OCI-LY3 (cell line): ENCODE measurements around the gene PCNX2.

Experiments used
- H2AFZ ChIP-seq: fragments of 200-600, 300-600 bp; shearing (Covaris generic); 2 replicates; pipeline ENCODE4 v1.6.0; 2014; ENCODE audit warnings: antibody characterized with exemption, low read depth, low read length
- H3K27ac ChIP-seq: fragments of 200-600, 300-600 bp; sonication (generic); 2 replicates; pipeline ENCODE4 v1.5.1; 2014; ENCODE audit warnings: mild to moderate bottlenecking, low read length, moderate library complexity, mixed read lengths
- H3K27me3 ChIP-seq: fragments of 200-600, 300-600 bp; sonication (generic); 2 replicates; pipeline ENCODE4 v1.6.1; 2014; ENCODE audit warnings: low read depth, low read length, mixed read lengths
- H3K36me3 ChIP-seq: fragments of 200-600, 300-600 bp; sonication (generic); replicated peaks from 2 replicates; pipeline ENCODE3; 2014; ENCODE audit warnings: low read depth, low read length, mixed read lengths
- H3K4me1 ChIP-seq: fragments of 300-600, 200-600 bp; sonication (generic); 2 replicates; pipeline ENCODE4 v1.6.1; 2014; ENCODE audit warnings: low read length, mixed read lengths
- H3K4me2 ChIP-seq: fragments of 200-600, 300-600 bp; sonication (generic); 2 replicates; pipeline ENCODE4 v1.6.1; 2014; ENCODE audit warnings: low read length, mixed read lengths
- H3K4me3 ChIP-seq: fragments of 300-600, 200-600 bp; sonication (generic); 2 replicates; pipeline ENCODE4 v1.5.1; 2014; ENCODE audit warnings: antibody characterized with exemption, mild to moderate bottlenecking, low read length, moderate library complexity
- H3K79me2 ChIP-seq: fragments of 300-600, 200-600 bp; shearing (Covaris generic); 2 replicates; pipeline ENCODE4 v1.6.1; 2014; ENCODE audit warnings: mild to moderate bottlenecking, low read length, mixed read lengths
- H3K9ac ChIP-seq: fragments of 300-600, 200-600 bp; shearing (Covaris generic); 2 replicates; pipeline ENCODE4 v1.6.0; 2014; ENCODE audit warnings: mild to moderate bottlenecking, low read length, moderate library complexity
- H3K9me3 ChIP-seq: fragments of 200-600, 300-600 bp; shearing (Covaris generic); 2 replicates; pipeline ENCODE4 v1.6.1; 2014; ENCODE audit warnings: low read length, mixed read lengths; ENCODE audit not compliant: insufficient read depth
- H4K20me1 ChIP-seq: fragments of 200-600, 300-600 bp; sonication (generic); 2 replicates; pipeline ENCODE4 v1.6.1; 2016; ENCODE audit warnings: low read length, mixed read lengths; ENCODE audit not compliant: insufficient read depth
- EZH2phosphoT487 ChIP-seq: fragments of 200-600 bp; shearing (Covaris generic); IDR thresholded peaks from 2 replicates; pipeline ENCODE4 v1.6.1; 2018; ENCODE audit warnings: antibody characterized with exemption, mixed run types, low read depth
- TF ChIP-seq, protein P1 (sequence below): fragments of 200-600, 300-600 bp; sonication (generic); IDR thresholded peaks from 2 replicates; pipeline ENCODE4 v1.5.1; 2014; ENCODE audit warnings: antibody characterized with exemption, low read length, low read depth

The PCNX2 gene

DNA sequence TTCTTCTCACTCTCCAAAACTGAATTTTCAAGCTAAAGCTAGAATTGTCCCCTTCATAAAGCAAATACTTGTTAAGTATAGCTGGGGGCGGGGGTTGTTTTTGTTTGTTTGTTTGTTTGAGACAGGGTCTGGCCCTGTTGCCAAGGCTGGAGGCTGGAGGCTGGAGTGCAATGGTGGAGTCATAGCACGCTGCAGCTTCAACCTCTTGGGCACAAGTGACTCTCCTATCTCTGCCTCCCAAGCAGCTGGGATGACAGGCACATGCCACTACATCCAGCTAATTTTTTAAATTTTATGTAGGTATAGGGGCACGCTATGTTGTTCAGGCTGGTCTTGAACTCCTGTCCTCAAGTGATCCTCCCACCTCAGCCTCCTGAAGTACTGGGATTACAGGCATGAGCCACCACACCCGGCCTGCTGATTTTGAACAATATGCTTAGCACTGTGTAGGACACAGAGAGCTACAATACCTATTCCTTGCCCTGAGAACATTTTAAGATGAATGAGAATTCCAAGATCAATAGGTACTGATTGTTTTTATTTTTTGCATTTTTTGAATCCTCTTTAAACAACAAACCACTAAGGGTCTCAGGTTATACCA is 42.2 kb downstream of the PCNX2 start:
- no peaks in the 10 kb centered on the region for H3K4me1 ChIP-seq
- H3K4me3 ChIP-seq, result no peak overlapping the region
- H3K27ac ChIP-seq, result no peak overlapping the region
- H3K9ac ChIP-seq, result no peak overlapping the region
- H3K27me3 ChIP-seq, result no peaks in the 10 kb centered on the region
- no peak overlapping the region for H3K4me2 ChIP-seq
- no peaks in the 10 kb centered on the region for H3K9me3 ChIP-seq
- no peaks in the 10 kb centered on the region for H4K20me1 ChIP-seq
- H2AFZ ChIP-seq, result no peak overlapping the region
- TF ChIP-seq, protein P1, sequence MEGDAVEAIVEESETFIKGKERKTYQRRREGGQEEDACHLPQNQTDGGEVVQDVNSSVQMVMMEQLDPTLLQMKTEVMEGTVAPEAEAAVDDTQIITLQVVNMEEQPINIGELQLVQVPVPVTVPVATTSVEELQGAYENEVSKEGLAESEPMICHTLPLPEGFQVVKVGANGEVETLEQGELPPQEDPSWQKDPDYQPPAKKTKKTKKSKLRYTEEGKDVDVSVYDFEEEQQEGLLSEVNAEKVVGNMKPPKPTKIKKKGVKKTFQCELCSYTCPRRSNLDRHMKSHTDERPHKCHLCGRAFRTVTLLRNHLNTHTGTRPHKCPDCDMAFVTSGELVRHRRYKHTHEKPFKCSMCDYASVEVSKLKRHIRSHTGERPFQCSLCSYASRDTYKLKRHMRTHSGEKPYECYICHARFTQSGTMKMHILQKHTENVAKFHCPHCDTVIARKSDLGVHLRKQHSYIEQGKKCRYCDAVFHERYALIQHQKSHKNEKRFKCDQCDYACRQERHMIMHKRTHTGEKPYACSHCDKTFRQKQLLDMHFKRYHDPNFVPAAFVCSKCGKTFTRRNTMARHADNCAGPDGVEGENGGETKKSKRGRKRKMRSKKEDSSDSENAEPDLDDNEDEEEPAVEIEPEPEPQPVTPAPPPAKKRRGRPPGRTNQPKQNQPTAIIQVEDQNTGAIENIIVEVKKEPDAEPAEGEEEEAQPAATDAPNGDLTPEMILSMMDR, result no peak
- no peak for TF ChIP-seq EZH2phosphoT487
- no peaks in the 10 kb centered on the region for H3K79me2 ChIP-seq
- H3K36me3 ChIP-seq, result peaks cover 17% of the 10 kb centered on the region

DNA sequence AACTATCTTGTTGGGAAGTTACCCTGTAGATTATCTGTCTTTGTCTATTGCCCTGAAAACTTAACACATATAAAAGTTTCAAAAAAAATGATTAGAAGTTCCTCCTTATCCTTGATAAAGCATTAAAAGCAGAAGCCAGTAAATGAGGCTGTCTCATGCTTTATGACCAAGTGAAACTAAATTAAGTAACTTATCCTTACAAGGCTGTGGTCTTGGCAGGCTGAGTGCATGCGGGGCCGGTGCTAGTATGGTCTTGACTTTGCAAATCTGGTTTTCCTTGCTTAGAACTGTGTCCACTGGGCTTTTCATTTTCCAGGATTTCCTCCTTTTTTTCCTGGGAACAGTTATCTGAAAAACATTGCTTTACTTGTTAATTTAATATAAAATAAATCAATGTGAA is 43.1 kb downstream of the PCNX2 start:
- H3K36me3 ChIP-seq, result peaks cover 12% of the 10 kb centered on the region
- H3K4me1 ChIP-seq, result no peaks in the 10 kb centered on the region

DNA sequence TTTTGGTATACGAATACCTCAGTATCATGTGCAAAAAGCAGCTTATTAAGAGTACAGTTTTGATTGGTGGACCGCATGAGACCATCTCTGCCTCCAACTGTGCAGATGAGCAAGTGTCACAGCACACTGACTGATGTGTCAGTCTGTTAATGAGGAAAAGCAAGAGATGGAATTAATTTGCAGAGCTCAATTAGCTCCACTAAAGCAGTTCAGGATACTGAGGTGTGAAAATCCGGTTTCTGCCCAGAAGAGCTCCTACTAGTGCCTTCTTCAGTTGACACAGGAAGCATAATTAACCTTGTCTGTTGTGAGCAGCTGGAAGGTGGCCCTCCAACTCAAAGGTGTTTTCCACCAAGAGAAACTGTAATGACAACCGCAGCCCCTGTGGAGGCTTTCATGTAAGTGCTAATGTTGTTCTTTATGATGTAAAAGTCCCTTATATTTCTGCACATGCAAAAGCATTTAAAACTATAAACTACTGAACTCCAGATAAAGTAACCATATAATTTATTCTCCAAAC is 44.3 kb downstream of the PCNX2 start:
- no peak for TF ChIP-seq EZH2phosphoT487
- TF ChIP-seq, protein P1, result no peak
- peaks cover 10% of the 10 kb centered on the region for H3K36me3 ChIP-seq
- no peaks in the 10 kb centered on the region for H3K79me2 ChIP-seq
- no peak overlapping the region for H3K4me2 ChIP-seq
- H4K20me1 ChIP-seq, result no peaks in the 10 kb centered on the region
- no peak overlapping the region for H3K9ac ChIP-seq
- H3K4me1 ChIP-seq, result no peaks in the 10 kb centered on the region
- H3K4me3 ChIP-seq, result no peak overlapping the region
- H3K27ac ChIP-seq, result no peak overlapping the region
- H2AFZ ChIP-seq, result no peak overlapping the region
- no peaks in the 10 kb centered on the region for H3K9me3 ChIP-seq
- no peaks in the 10 kb centered on the region for H3K27me3 ChIP-seq

More for the DNA sequence above, 43.1 kb downstream of the PCNX2 start:
- Histone ChIP-seq H3K9me3 (no peaks in the 10 kb centered on the region), H3K9ac (no peak overlapping the region), H4K20me1 (no peaks in the 10 kb centered on the region), H2AFZ (no peak overlapping the region), H3K4me3 (no peak overlapping the region), H3K79me2 (no peaks in the 10 kb centered on the region), H3K27me3 (no peaks in the 10 kb centered on the region), H3K4me2 (no peak overlapping the region), H3K27ac (no peak overlapping the region)
- no peak for TF ChIP-seq EZH2phosphoT487
- TF ChIP-seq, protein P1, result no peak

DNA sequence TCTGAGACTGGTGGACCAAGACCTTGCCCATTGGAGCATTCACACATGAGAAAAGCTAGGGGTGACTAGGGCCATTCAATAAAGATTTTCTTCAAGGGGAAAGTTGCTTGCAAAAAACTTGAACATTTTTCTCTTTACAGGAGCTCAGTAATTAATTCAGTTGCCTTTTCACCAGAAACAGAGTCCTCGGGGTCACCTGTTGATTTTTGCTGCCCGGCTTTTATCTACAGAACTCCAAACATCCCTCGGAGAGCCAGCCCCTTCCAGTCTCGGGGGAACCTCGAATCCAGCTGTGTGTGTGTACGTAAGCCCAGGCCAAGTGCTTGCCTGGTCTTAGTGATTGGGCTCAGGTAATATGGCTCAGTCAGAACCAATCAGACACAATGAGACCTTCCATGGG is 47.5 kb downstream of the PCNX2 start:
- no peaks in the 10 kb centered on the region for H3K4me1 ChIP-seq
- no peak overlapping the region for H3K4me3 ChIP-seq
- no peak overlapping the region for H3K4me2 ChIP-seq
- TF ChIP-seq EZH2phosphoT487, result no peak
- TF ChIP-seq, protein P1, result no peak
- H3K9me3 ChIP-seq, result no peaks in the 10 kb centered on the region
- H3K79me2 ChIP-seq, result no peaks in the 10 kb centered on the region
- no peaks in the 10 kb centered on the region for H3K27me3 ChIP-seq
- H4K20me1 ChIP-seq, result no peaks in the 10 kb centered on the region
- H3K9ac ChIP-seq, result no peak overlapping the region
- H3K27ac ChIP-seq, result no peak overlapping the region
- H3K36me3 ChIP-seq, result peaks cover 10% of the 10 kb centered on the region
- H2AFZ ChIP-seq, result no peak overlapping the region
